HuH-7 (cell line): ENCODE data around the gene EPB41L2.

Source experiments
- DNase-seq: peaks from one replicate; pipeline ENCODE4 v3.0.0; 2011; ENCODE audit warnings: low spot score

EPB41L2 gene

DNA sequence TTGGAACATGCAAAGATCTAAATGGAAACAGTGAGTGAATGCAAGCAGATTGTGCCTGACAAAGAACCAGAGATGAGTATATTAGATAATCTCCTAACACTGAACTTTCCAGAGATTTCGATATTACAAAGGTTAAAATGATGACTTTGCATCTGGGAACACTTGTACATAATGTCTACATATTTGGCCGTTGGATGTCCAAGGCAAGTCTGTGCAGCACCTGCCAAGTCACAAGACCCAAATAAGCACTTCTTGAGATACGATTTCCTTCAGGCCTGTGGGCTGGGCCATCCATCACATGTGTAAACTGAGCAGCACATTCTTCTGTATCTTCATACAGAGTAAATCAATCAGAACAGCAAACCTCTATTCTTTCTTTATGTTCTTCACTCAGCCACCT is 268.3 kb downstream of the EPB41L2 start:
- DNase-seq = no peak

DNA sequence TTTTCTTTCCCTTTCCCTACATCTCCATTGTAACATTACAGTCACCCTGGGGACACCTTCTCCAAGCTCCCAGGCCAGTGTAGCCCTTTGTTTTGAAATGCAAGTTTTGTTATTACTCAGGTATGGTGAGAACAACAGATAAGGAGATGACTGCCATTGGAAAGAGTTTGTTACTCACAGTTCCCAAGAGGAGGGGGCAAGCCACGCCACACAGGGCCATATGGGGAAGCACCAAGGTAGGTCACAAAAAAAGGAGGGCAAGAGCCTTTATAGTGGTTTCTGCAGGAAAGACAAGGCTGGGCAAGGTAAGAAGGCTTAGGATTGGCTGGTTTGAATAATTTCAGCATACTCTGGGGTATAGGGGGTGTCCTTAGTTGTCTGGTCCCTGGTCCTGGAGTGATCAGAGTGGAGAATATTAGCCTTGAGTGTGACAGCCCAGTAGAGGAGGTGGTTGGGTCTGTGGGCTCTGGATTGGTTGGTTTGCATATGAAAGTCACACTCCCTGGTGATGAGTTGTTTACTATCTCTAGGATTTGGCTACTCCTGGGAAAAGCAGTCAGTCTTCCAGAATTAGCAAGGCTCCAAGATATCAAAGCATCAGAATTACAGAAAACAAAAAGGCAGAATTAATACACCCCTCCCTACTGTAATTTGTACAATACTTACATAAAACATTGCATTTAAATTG is 268.9 kb downstream of the EPB41L2 start:
- no peak for DNase-seq
